D721Med (cell line): Measurements from ENCODE around the gene HPN.

Experiments
- DNase-seq: peaks from one replicate; pipeline ENCODE4 v3.0.0; 2011; ENCODE audit warnings: low spot score; ENCODE audit not compliant: insufficient read length
- FAIRE-seq: peaks from 2 replicates; lab custom pipeline; 2011; peaks lifted over from hg19 to GRCh38; lab: Jason Lieb, UNC
- CTCF ChIP-seq: IDR thresholded peaks from 2 replicates; pipeline ENCODE4 v1.5.1; 2012; ENCODE audit warnings: mild to moderate bottlenecking, control low read depth; ENCODE audit not compliant: insufficient read depth; ENCODE audit errors: missing control alignments

Gene HPN

DNA sequence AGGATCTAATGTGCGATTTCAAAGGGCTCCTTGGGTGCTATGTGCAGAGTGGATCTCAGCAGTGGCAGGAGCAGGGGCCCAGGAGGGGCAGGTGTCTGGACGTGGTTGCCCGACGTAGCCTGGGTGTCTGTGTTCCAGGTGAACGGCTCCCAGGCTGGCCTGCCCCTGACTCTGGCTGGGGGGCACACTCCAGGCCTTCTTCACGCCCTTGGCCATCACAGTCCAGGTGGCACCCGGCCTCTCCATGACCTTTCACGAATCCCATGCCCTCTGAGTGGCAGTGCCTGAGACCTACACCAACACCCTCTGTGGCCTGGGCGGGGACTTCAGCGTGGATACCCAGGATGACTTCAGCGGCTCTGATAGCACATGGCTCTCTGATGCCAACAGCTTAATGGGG is 62.8 kb downstream of the HPN start:
- no peak for DNase-seq
- no peak for FAIRE-seq
- TF ChIP-seq CTCF: no peak

DNA sequence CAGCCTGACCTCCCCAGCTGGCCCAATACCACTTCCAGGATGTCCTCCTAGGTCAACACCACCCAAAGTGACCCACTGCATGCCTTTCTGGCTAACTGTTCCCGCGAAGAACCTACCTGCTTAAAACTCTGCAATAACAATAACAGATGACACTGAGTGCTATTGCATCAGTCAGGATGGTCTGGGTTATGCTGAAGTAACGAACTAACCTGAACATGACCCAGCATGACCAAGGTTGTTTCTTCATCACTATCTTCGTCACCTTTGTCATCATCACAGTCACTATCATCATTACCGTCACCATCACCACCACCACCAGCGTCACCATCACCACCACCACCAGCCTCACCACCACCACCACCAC is 63.5 kb downstream of the HPN start:
- DNase-seq (no peak), FAIRE-seq (no peak)
- no peak for TF ChIP-seq CTCF

DNA sequence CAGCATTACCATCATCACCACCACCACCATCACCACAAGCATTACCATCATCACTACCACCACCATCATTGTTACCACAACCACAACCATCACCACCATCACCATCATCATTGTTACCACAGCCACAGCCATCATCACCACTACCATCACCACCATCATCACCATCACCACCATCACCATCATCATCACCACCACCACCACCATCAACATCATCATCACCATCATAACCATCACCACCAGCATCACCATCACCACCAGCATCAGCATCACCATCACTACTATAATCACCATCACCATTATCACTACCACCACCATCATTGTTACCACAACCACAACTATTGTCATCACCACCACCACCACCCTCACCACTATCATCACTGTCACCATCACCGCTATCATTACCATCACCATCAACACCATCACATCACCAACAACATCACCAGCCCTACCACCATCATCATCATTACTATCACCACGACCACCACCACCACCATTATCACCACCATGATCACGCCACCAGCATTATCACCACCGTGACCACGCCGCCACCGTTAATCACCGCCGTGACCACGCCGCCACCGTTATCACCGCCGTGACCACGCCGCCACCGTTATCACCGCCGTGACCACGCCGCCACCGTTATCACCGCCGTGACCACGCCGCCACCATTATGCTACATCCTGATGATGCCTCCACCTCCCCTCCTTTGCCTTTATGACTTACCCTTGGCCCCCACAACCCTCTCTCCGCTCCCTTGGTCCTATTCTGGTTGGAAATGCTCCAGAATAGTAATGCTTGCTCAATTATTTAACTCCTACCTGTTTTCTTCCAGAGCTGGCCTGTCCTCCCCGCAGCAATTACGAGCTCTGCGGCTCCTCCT is 64.1 kb downstream of the HPN start:
- TF ChIP-seq CTCF: no peak
- no peak for FAIRE-seq
- DNase-seq: no peak

DNA sequence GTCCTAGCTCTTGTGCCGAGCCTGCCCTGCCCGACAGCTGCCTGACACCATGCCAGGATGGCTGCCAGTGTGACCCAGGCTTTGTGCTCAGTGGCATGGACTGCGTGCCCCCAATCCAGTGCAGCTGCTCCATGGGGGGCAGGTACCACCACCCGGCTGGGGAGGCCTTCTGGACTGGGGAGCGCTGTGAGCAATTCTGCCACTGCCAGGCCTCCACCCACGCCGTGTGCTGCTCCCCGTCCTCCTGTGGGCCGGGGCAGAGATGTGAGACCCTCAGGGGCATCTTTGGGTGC is 64.7 kb downstream of the HPN start:
- FAIRE-seq (no peak), DNase-seq (no peak)
- no peak for TF ChIP-seq CTCF

- no peak for TF ChIP-seq CTCF
- DNase-seq (no peak), FAIRE-seq (no peak)
Measured at GRCh38 chr19:35106898-35107541, 65.5 kb downstream of the HPN start.

- no peak for DNase-seq
- TF ChIP-seq CTCF: no peak
- no peak for FAIRE-seq
Measured at GRCh38 chr19:35107545-35107944, 66.0 kb downstream of the HPN start.

DNA sequence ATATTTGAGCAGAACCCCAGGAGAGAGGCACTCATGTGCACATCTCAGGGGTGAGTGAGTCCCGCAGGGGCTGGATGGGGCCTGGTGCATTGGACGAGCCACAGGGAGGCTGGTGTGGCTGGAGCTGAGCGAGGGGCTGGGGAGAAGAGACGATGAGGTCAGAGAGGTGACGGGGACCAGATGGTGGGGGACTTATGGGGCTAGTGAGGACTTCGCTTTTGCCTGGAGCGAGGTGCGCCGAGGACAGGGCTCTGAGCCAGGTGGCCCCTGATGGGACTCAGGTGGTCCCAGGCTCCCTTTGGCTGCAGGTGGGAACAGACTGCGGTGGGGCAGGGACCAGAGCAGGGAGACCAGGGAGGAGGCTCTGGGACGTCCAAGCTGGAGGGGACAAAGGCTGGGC is 67.2 kb downstream of the HPN start:
- TF ChIP-seq CTCF: no peak
- FAIRE-seq: no peak
- DNase-seq: no peak
